Measurements from ENCODE around the gene TTC4.
A peak's percentile ranks its signal among the peaks of the same experiment; 100 is the strongest.

Gene TTC4, protein sequence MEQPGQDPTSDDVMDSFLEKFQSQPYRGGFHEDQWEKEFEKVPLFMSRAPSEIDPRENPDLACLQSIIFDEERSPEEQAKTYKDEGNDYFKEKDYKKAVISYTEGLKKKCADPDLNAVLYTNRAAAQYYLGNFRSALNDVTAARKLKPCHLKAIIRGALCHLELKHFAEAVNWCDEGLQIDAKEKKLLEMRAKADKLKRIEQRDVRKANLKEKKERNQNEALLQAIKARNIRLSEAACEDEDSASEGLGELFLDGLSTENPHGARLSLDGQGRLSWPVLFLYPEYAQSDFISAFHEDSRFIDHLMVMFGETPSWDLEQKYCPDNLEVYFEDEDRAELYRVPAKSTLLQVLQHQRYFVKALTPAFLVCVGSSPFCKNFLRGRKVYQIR

DNA sequence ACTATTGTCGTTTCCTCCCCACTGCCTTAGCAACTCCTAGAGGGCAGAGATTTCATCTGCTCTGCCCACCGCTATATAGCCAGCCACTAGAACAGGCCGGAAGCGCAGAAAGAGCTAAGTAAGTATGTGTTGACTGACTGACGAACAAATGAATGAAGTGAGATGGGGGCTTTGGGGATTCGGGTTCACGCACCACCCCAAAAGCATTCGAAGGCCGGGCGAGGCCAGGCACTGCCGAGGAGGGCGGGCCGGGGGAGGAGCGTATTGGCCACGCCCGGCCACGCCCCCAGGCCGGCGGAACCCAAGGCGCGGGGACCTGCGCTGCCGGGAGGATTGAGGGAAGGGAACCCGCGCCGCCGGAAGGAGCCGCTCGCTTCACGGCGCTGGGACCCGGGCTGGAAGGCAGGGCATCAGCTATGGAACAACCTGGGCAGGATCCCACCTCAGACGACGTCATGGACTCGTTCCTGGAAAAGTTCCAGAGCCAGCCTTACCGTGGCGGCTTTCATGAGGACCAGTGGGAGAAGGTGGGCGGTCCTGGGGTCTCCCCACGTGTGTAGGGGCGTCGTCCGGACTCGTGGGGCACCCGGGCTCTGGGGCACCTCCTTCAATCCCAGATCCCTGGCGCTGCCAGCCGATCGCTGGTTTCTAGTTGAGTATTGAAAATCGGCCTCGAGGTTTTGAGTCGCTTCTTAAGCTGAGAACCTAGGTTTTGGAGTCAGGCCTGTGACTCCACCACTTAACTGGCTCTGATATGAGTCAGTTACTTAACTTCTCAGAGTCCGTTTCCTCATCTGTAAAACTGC lies at the start of gene TTC4:
TTC4 (plus strand) TSS at position 369 of the 806 bp plus-strand sequence; CDS start at position 417, 48 bp downstream.
- peak; percentile 98 for DNase-seq (ENCODE audit: low spot score)

DNA sequence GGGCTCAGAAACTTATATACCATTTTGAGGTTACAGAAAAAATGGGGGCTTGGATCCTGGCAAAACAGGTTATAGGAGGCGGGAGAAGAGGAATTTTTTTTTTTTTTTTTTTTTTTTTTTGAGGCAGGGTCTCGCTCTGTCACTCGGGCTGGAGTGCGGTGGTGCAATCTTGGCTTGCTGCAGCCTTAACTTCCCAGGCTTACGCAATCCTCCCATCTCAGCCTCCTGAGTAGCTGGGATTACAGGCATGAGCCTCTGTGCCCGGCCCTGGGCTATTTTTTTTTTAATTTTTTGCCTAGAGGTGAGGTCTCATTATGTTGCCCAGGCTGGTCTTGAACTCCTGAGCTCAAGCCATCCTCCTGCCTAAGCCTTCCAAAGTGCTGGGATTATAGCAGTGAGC lies 49.3 kb upstream of the TTC4 start:
- DNase-seq (ENCODE audit: low spot score): no peak

DNA sequence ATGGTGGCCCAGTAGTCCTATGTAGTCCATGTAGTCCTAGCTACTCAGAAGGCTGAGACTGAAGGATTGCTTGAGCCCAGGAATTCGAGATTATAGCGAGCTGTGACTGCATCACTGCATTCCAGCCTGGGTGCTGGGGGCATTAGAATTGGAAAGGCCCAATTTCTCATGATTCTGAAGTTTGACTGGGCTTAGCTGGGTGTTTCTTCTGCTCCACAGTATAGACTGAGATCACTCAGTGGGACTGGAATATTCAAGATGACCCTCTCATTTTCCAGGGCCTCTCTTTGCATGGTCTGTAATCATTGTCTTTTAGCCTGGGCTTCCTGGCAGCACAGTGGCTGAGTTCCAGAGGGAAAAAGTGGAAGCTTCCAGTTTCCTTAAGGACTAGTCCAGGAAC lies 47.9 kb upstream of the TTC4 start:
- DNase-seq (ENCODE audit: low spot score): no peak

DNA sequence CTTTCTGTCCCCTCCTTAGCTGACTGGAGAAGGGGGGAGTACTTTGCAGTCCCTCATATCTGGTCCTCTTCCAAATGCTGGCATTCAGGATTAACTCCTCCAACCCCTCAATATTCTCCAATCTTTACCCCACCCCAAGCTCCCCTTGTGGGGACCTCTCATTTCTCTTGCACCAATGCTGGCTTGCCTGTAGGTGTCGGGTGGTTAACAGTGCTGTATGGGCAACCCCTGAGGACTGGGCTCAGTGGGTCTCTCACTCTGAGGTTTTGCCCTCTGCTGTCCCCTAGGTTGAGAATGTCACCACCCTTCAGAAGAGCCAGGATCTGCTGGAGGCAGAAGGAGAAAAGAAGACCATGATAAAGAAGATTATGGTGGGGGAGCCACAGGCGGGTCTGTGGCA lies 47.1 kb upstream of the TTC4 start:
- DNase-seq (ENCODE audit: low spot score): no peak

DNA sequence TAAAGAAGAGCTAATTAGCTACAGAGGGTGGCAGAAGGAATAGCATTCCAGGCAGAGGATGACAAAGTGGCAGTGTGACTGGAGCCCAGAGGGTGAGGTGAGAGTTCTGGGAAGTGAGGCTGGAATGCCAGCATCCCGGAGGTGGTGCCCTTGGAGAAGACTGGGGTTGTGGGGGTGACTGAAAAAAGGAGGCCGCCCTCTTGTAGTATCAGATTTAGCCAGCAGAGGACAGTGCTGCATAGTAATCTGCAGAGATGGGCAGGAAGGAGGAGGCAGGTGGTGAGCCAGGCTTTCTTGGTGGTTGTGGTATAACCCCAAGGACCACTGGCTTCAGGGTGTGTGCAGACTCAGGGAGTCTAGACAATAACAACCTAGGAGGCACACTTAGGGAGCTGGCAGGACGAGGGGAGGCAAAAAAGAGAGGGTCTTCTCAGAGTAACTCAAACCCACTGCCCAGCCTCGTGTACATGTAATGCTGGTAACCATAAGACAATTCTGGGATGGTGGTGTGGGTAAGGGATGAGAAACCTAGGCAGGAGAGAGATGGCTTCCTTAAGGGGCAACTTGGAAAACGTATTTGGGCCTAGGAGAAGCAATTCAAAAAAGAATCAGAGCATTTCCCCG lies 43.6 kb upstream of the TTC4 start:
- peak; percentile 86 for DNase-seq (ENCODE audit: low spot score)

DNA sequence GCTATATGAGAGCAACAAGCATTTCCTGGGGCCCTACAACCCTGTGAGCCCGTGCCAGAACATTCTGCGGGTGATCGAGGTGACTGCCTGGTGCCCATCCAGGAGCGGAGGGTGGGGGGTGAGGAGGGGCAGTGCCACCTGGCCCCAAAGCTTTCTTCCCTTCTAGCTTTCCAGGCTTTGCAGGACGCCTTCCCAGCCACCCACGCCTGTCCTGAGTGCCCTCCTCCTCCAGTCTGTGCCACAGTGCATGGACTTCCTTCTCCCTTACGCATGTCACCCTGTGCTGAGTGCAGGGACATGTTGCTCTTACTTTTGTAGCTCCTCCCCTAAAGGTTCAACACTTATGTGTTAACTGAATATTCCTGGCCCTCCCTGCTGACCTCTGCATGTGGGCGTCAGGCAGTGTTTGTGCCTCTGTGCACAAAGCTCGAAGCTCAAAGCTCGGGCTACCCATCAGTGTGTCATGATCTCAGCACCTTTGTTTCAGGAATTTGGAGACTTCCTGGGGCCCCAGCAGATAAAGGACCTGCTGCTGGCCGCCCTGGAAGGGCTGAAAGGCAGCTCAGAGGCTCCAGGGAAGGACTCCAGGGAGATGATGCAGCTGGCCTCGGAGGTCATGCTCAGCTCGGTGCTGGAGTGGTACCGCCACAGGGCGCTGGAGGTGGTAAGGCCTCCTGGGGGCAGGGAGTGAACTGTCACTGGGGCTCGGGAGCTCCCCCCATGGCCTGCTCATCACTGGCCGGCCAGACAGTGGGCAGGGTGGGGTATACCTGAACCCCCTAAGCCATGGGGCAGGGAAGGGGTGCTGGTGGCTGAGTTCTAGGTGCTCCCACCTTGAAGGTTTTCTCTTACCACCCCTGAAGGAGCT lies 36.7 kb upstream of the TTC4 start:
- DNase-seq (ENCODE audit: low spot score): no peak

DNA sequence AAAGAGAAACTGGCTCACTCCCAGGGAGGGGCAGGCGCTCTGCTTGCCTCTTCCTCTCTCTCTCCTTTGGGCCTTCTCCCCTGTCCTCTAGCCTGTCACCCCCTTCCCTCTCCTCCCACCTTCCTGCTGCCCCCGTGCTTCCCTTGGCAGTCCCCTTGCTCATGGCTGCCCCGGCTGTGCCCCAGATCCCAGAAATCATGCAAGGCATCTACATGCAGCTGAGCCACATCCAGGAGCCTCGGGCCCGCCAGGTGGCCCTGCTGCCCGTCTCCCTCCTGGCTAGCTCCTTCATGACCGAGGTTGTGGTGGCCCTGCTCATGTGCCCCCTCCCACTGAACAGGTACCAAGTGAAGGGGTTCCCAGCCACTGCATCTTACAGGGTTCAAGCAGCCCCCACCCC lies 36.0 kb upstream of the TTC4 start:
- DNase-seq (ENCODE audit: low spot score): no peak

GRCh38 chr1:54680387-54680786 lies 35.3 kb upstream of the TTC4 start:
- DNase-seq (ENCODE audit: low spot score): no peak

GRCh38 chr1:54681358-54681757 lies 34.3 kb upstream of the TTC4 start:
- no peak for DNase-seq (ENCODE audit: low spot score)

GRCh38 chr1:54683453-54683852 lies 32.2 kb upstream of the TTC4 start:
- DNase-seq (ENCODE audit: low spot score): no peak

DNA sequence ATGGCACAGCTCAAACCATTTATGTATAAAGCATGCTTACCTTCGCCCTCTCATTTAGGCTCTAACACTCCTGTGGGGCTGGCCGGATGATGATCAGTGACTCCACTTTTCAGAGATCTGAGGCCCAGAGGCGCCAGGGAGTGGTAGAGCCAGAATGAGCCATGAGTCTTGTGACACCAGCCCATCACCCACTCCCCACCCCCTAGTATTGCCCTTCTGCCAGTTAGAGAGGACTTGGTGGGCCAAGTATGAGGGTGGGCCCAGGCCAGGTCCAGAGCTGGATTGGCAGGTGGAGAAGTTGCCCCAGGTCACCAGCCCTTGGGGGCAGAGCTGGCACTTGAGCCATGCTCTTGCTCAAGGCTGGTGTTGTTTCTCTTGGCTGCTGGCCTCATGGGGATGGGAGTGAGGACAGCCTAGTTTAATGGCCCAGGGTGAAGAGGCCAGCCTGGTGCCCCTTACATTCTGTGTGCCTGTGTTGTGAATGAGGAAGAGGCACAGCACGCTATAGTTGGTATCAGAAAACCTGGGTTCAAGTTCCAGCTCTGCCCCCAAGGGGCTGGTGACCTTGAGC lies 30.2 kb upstream of the TTC4 start:
- no peak for DNase-seq (ENCODE audit: low spot score)

- DNase-seq (ENCODE audit: low spot score): no peak
Observed at GRCh38 chr1:54686155-54686554, 29.5 kb upstream of the TTC4 start.

GRCh38 chr1:54694771-54695170 lies 20.9 kb upstream of the TTC4 start:
- no peak for DNase-seq (ENCODE audit: low spot score)

GRCh38 chr1:54695221-54695620 lies 20.4 kb upstream of the TTC4 start:
- no peak for DNase-seq (ENCODE audit: low spot score)

DNA sequence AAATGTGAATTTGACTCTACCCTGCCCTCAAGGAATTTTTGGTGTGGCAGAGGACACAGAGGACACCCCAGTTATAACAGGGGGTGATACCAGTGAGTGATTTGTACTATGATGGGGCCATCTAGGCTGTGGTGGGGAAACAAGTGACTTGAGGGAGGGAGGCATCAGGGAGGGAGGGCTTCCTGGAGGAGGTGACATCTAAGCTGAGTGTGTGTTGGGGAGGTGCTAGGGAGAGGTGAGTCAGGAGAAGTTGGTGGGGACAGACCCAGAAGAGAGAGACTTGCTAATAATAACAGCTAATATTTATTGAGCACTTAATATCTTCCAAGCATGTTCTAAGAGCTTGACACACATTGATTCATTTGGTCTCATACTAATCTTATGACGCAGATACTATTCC lies 19.9 kb upstream of the TTC4 start:
- DNase-seq (ENCODE audit: low spot score): no peak

DNA sequence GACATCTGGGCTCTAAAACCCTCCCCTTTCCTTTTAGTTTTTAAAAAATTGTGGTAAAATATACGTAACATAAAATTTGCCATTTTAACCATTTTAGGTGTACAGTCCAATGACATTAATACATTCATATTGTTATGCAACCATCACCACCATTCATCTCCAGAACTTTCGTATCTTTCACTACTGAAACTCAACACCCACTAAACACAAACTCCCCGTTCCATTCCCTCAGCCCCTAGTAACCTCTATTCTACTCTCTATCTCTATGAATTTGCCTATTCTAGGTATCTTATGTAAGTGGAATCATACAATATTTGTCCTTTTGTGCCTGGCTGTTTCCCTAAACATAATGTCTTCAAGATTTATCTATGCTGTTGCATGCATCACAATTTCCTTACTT lies 19.4 kb upstream of the TTC4 start:
- no peak for DNase-seq (ENCODE audit: low spot score)

DNA sequence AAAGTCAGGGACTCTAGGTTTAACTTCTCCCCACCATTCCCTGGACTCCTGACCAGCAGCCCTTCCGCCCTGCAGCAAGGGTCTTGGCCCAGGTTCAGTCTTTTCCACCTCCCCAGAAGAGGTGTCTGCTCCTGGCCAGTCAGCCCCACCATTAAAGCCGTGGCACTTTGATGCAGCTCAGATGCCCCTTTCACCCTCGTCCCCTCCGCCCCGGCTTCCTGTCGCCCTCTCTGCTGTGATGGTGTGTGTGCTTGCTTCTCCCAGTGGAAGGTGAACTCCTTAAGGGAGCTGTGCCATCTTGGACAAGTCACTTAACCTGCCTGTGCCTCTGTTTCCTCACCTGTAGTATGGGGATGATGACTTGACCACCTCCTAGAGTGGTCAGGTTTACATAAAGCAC lies 17.8 kb upstream of the TTC4 start:
- no peak for DNase-seq (ENCODE audit: low spot score)

DNA sequence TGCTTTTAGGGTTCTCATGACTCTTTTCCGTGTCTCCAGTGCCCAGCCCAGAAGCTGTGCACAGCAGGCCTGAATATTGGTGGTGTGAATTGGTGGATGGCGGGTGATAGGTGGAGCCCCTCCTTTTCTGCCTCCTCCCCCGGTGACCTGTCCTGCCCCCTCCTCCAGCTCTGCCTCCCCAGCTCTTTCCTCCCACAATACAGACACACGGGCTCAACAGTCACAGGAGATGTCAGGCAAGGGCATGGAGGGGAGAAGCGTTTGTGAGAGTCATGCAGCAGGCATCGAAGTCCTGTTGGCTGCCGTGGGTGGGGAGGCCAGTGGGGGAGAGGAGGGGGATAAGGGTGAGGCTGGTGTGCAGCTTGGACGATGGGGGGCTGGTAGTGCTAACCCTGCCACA lies 17.3 kb upstream of the TTC4 start:
- no peak for DNase-seq (ENCODE audit: low spot score)

GRCh38 chr1:54699936-54700525 lies 15.6 kb upstream of the TTC4 start:
- DNase-seq (ENCODE audit: low spot score): no peak

GRCh38 chr1:54701066-54701465 lies 14.6 kb upstream of the TTC4 start:
- DNase-seq (ENCODE audit: low spot score): no peak

- DNase-seq (ENCODE audit: low spot score): no peak
Observed at GRCh38 chr1:54701996-54702395, 13.7 kb upstream of the TTC4 start.
